GM12892 (cell line): Measurements from ENCODE around the gene TRABD2A.

Source experiments
- POLR2A ChIP-seq: IDR thresholded peaks from 2 replicates; pipeline ENCODE4 v1.6.1; 2011; ENCODE audit warnings: low read depth, low read length, control low read depth
- TAF1 ChIP-seq: IDR thresholded peaks from 2 replicates; pipeline ENCODE4 v1.6.1; 2011; ENCODE audit warnings: low read depth, mild to moderate bottlenecking, control low read depth, low read length, borderline replicate concordance

DNA sequence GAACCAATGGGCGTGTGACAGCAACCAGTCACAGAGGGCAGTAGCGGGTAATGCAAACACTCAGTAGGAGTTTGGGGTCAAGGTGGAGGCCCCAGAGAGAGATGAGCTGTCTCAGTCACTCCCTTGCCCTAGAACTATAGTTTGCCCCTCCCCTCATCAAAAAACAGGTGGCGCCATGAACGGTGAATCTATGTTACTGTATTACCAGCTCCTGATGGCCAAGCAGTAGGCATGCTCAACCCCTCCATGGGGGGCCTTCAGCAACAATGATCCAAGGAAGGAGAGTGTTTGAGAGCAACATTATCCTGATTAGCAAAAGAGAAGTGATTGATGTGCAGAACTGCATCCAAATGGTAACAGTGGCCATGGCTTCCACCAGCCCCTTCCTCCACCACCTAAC is 30.4 kb downstream of the TRABD2A start:
- TF ChIP-seq POLR2A (no peak), TAF1 (no peak)
